Karpas-422 (cell line): ENCODE data around the gene FAM83E. TPM values are rescaled to one million over a fixed set of nuclear protein-coding genes. Genes with fewer than 3 reads are reported as not detected.
A peak's percentile ranks its signal among the peaks of the same experiment; 100 is the strongest.

ENCODE experiments used
- DNase-seq: peaks from one replicate; pipeline ENCODE4 v3.0.0-alpha.2; 2015
- H2AFZ ChIP-seq: fragments of 200-600 bp; sonication (generic); 2 replicates; pipeline ENCODE4 v1.6.1; 2014; ENCODE audit warnings: antibody characterized with exemption, low read length, mixed read lengths
- H3K27ac ChIP-seq: fragments of 200-600 bp; sonication (generic); 2 replicates; pipeline ENCODE4 v1.5.1; 2014; ENCODE audit warnings: mild to moderate bottlenecking, low read length, moderate library complexity
- H3K27me3 ChIP-seq: fragments of 200-600 bp; sonication (generic); 2 replicates; pipeline ENCODE4 v1.6.1; 2014; ENCODE audit warnings: low read length, mixed read lengths
- H3K36me3 ChIP-seq: fragments of 200-600 bp; sonication (generic); 2 replicates; pipeline ENCODE4 v1.6.1; 2014; ENCODE audit warnings: low read length, mixed read lengths; ENCODE audit not compliant: insufficient read depth
- H3K4me1 ChIP-seq: fragments of 200-600 bp; sonication (generic); 2 replicates; pipeline ENCODE4 v1.6.1; 2014; ENCODE audit warnings: mild to moderate bottlenecking, low read length, mixed read lengths
- H3K4me2 ChIP-seq: fragments of 200-600 bp; sonication (generic); 2 replicates; pipeline ENCODE4 v1.6.1; 2014; ENCODE audit warnings: low read length, low read depth, mild to moderate bottlenecking; ENCODE audit not compliant: poor library complexity, severe bottlenecking
- H3K4me3 ChIP-seq: fragments of 200-600 bp; sonication (generic); 2 replicates; pipeline ENCODE4 v1.5.1; 2014; ENCODE audit warnings: mild to moderate bottlenecking, antibody characterized with exemption, low read length, mixed read lengths
- H3K79me2 ChIP-seq: fragments of 200-600 bp; sonication (generic); 2 replicates; pipeline ENCODE4 v1.6.1; 2014; ENCODE audit warnings: mild to moderate bottlenecking, low read length, mixed read lengths
- H3K9ac ChIP-seq: fragments of 200-600 bp; sonication (generic); 2 replicates; pipeline ENCODE4 v1.6.0; 2014; ENCODE audit warnings: low read length
- H3K9me2 ChIP-seq: fragments of 200-600 bp; sonication (generic), shearing (Covaris generic); replicated peaks from 2 replicates; pipeline ENCODE4 v1.6.0; 2014; ENCODE audit warnings: mild to moderate bottlenecking, low read length, moderate library complexity; ENCODE audit not compliant: insufficient read depth
- H3K9me3 ChIP-seq: fragments of 300-700, 200-600 bp; sonication (generic); 2 replicates; pipeline ENCODE4 v1.6.1; 2014; ENCODE audit warnings: low read length, mixed read lengths
- H4K20me1 ChIP-seq: fragments of 200-600 bp; sonication (generic); 2 replicates; pipeline ENCODE4 v1.6.1; 2014; ENCODE audit warnings: mild to moderate bottlenecking, antibody characterized with exemption, low read length, low read depth; ENCODE audit not compliant: insufficient read depth
- total RNA-seq: library from RNA; depleted of rRNA; stranded (reverse); fragments of >200 nt; shearing (Covaris generic); gene quantifications from 2 replicates; pipeline ENCODE4 v1.2.3, GENCODE V29; 2014; ENCODE audit warnings: low replicate concordance

Gene FAM83E
- total RNA-seq, 1 experiment from 2014 or later: 1.2 TPM

GRCh38 chr19:48645620-48646000, 30.7 kb upstream of the FAM83E start:
- Histone ChIP-seq H3K27me3 (no peaks in the 10 kb centered on the region), H3K4me3 (0 out of 2 replicates have a peak overlapping the region, but pooled peaks have one; percentile 61), H4K20me1 (no peaks in the 10 kb centered on the region), H3K9me2 (no peaks in the 10 kb centered on the region), H3K4me2 (peak overlapping the region; percentile 74), H3K4me1 (peaks cover 14% of the 10 kb centered on the region), H3K9ac (peak overlapping the region; percentile 59; the same call in 1 of the 2 replicates), H3K9me3 (no peaks in the 10 kb centered on the region), H3K36me3 (no peaks in the 10 kb centered on the region), H3K27ac (no peak overlapping the region), H2AFZ (0 out of 2 replicates have a peak overlapping the region, but pooled peaks have one; percentile 78), H3K79me2 (no peaks in the 10 kb centered on the region)
- DNase-seq: no peak

GRCh38 chr19:48644839-48645619, 30.2 kb upstream of the FAM83E start:
- Histone ChIP-seq H3K27me3 (no peaks in the 10 kb centered on the region), H3K9me3 (no peaks in the 10 kb centered on the region), H3K79me2 (no peaks in the 10 kb centered on the region), H3K9me2 (no peaks in the 10 kb centered on the region), H3K27ac (no peak overlapping the region), H3K4me3 (no peak overlapping the region), H2AFZ (no peak overlapping the region), H3K4me2 (no peak overlapping the region), H3K36me3 (no peaks in the 10 kb centered on the region), H3K9ac (no peak overlapping the region), H3K4me1 (peaks cover 14% of the 10 kb centered on the region), H4K20me1 (no peaks in the 10 kb centered on the region)
- peak; percentile 85 for DNase-seq

GRCh38 chr19:48644355-48644754, 29.5 kb upstream of the FAM83E start:
- no peaks in the 10 kb centered on the region for H3K79me2 ChIP-seq
- H3K27ac ChIP-seq: no peak overlapping the region

GRCh38 chr19:48642862-48643261, 28.0 kb upstream of the FAM83E start:
- Histone ChIP-seq H3K9me2 (no peaks in the 10 kb centered on the region), H3K27me3 (no peaks in the 10 kb centered on the region), H2AFZ (no peak overlapping the region), H4K20me1 (no peaks in the 10 kb centered on the region), H3K27ac (no peak overlapping the region), H3K9me3 (no peaks in the 10 kb centered on the region), H3K9ac (no peak overlapping the region), H3K4me2 (no peak overlapping the region), H3K36me3 (no peaks in the 10 kb centered on the region), H3K4me3 (no peak overlapping the region), H3K79me2 (no peaks in the 10 kb centered on the region), H3K4me1 (peaks cover 24% of the 10 kb centered on the region)
- no peak for DNase-seq

More at GRCh38 chr19:48644355-48644754, 29.5 kb upstream of the FAM83E start:
- no peaks in the 10 kb centered on the region for H3K36me3 ChIP-seq
- no peak for DNase-seq
- H3K4me2 ChIP-seq: no peak overlapping the region
- H4K20me1 ChIP-seq: no peaks in the 10 kb centered on the region
- no peak overlapping the region for H3K9ac ChIP-seq
- no peak overlapping the region for H2AFZ ChIP-seq
- no peak overlapping the region for H3K4me3 ChIP-seq
- H3K27me3 ChIP-seq: no peaks in the 10 kb centered on the region
- H3K9me3 ChIP-seq: no peaks in the 10 kb centered on the region
- H3K4me1 ChIP-seq: peaks cover 14% of the 10 kb centered on the region
- H3K9me2 ChIP-seq: no peaks in the 10 kb centered on the region

GRCh38 chr19:48641850-48642249, 27.0 kb upstream of the FAM83E start:
- H4K20me1 ChIP-seq: no peaks in the 10 kb centered on the region
- H3K9me2 ChIP-seq: no peaks in the 10 kb centered on the region
- no peak overlapping the region for H3K27ac ChIP-seq
- no peak overlapping the region for H3K9ac ChIP-seq
- no peak overlapping the region for H3K4me3 ChIP-seq
- no peaks in the 10 kb centered on the region for H3K79me2 ChIP-seq
- no peak overlapping the region for H3K4me2 ChIP-seq
- no peaks in the 10 kb centered on the region for H3K27me3 ChIP-seq
- no peaks in the 10 kb centered on the region for H3K36me3 ChIP-seq
- H2AFZ ChIP-seq: no peak overlapping the region
- DNase-seq: no peak
- H3K9me3 ChIP-seq: no peaks in the 10 kb centered on the region
- H3K4me1 ChIP-seq: peaks cover 30% of the 10 kb centered on the region

- no peaks in the 10 kb centered on the region for H3K27me3 ChIP-seq
- H3K4me3 ChIP-seq: no peak overlapping the region
- H3K9ac ChIP-seq: no peak overlapping the region
- H3K9me2 ChIP-seq: no peaks in the 10 kb centered on the region; the same call in 1 of the 2 replicates
- H3K4me2 ChIP-seq: no peak overlapping the region
- no peak overlapping the region for H3K27ac ChIP-seq
- DNase-seq: no peak
- no peaks in the 10 kb centered on the region for H4K20me1 ChIP-seq
- H3K79me2 ChIP-seq: peaks cover 4% of the 10 kb centered on the region; the same call in 1 of the 2 replicates
- no peaks in the 10 kb centered on the region for H3K36me3 ChIP-seq
- no peaks in the 10 kb centered on the region for H3K9me3 ChIP-seq
- H3K4me1 ChIP-seq: peaks cover 34% of the 10 kb centered on the region
- H2AFZ ChIP-seq: no peak overlapping the region
Measured at GRCh38 chr19:48639483-48640375, 24.9 kb upstream of the FAM83E start.

- Histone ChIP-seq H3K4me2 (peak overlapping the region; percentile 60), H3K36me3 (no peaks in the 10 kb centered on the region), H3K9me2 (no peaks in the 10 kb centered on the region; the same call in 1 of the 2 replicates), H3K79me2 (peaks cover 4% of the 10 kb centered on the region; the same call in 1 of the 2 replicates), H2AFZ (no peak overlapping the region), H3K27ac (no peak overlapping the region), H4K20me1 (no peaks in the 10 kb centered on the region), H3K4me1 (peaks cover 41% of the 10 kb centered on the region), H3K27me3 (no peaks in the 10 kb centered on the region), H3K9me3 (no peaks in the 10 kb centered on the region), H3K9ac (peak overlapping the region; percentile 69; the same call in 1 of the 2 replicates), H3K4me3 (peak overlapping the region; percentile 64; the same call in 1 of the 2 replicates)
- no peak for DNase-seq
Measured at GRCh38 chr19:48638831-48639381, 24.0 kb upstream of the FAM83E start.
